Uterus (tissue), 2 donors: ENCODE data around the gene SH2D7.

Source experiments
- CTCF ChIP-seq, 4 experiments: fragments of 200-600 bp in 2 of 4; fragments of 450-650 bp in 2 of 4; sonication (generic) in 2 of 4; IDR thresholded peaks; one replicate each; pipeline ENCODE4 v1.5.1; 2016 to 2019; ENCODE audit warnings: antibody characterized with exemption in 4 of 4, mild to moderate bottlenecking in 2 of 4, moderate library complexity in 1 of 4
- POLR2A ChIP-seq, 2 donors: fragments of 450-650 bp; IDR thresholded peaks; one replicate each; pipeline ENCODE4 v1.6.1; 2016; ENCODE audit warnings: antibody characterized with exemption in 2 of 2, mild to moderate bottlenecking in 1 of 2, moderate library complexity in 1 of 2

- TF ChIP-seq CTCF (IDR thresholded peaks at IDR 0.05) (no peak), POLR2A (IDR thresholded peaks at IDR 0.05) (no peak)
Measured at GRCh38 chr15:78051596-78051995, 40.8 kb upstream of the SH2D7 start.
